Heart left ventricle (tissue), 16 donors: ENCODE data around the gene NDST1. TPM values are rescaled to one million over a fixed set of nuclear protein-coding genes. Genes with fewer than 3 reads are reported as not detected.
A peak's percentile ranks its signal among the peaks of the same experiment; 100 is the strongest.

ENCODE experiments used
- ATAC-seq, 4 donors: fragments of 200-7000 bp; cut with Tn5 transposase; one replicate each; pipeline ENCODE4 v1.9.1; 2020 to 2022; ENCODE audit warnings: moderate library complexity in 4 of 4, mild to moderate bottlenecking in 3 of 4, moderate number of reproducible peaks in 1 of 4
- DNase-seq, 5 donors: peaks; one replicate each; pipeline ENCODE4 v3.0.0-alpha.2; 2020
- H3K27ac ChIP-seq, 12 donors: fragments of 200-600 bp; sonication (generic) in 4 of 12; one replicate each; pipeline versions ENCODE4 v1.5.0 to v1.8.0; 2016 to 2022; ENCODE audit warnings: mild to moderate bottlenecking in 2 of 12
- H3K27me3 ChIP-seq, 9 donors: fragments of 200-600 bp; sonication (generic) in 2 of 9; one replicate each; pipeline versions ENCODE4 v1.5.1 to v1.8.0; 2016 to 2022; ENCODE audit warnings: mild to moderate bottlenecking in 3 of 9
- H3K36me3 ChIP-seq, 9 donors: fragments of 200-600 bp; sonication (generic) in 2 of 9; one replicate each; pipeline versions ENCODE4 v1.5.0 to v1.8.0; 2018 to 2022; ENCODE audit warnings: mild to moderate bottlenecking in 2 of 9
- H3K4me1 ChIP-seq, 12 donors: fragments of 200-600 bp; sonication (generic) in 4 of 12; one replicate each; pipeline versions ENCODE4 v1.5.0 to v1.8.0; 2016 to 2022; ENCODE audit warnings: mild to moderate bottlenecking in 3 of 12
- H3K4me3 ChIP-seq, 12 donors: fragments of 200-600 bp; sonication (generic) in 4 of 12; one replicate each; pipeline versions ENCODE4 v1.5.0 to v1.8.0; 2017 to 2022; ENCODE audit warnings: mild to moderate bottlenecking in 9 of 12, moderate library complexity in 4 of 12
- H3K9me3 ChIP-seq, 12 donors: fragments of 200-600 bp; sonication (generic) in 4 of 12; one replicate each; pipeline versions ENCODE4 v1.5.0 to v1.8.0; 2016 to 2022; ENCODE audit warnings: mild to moderate bottlenecking in 1 of 12
- CTCF ChIP-seq, 12 donors: fragments of 200-600 bp; sonication (generic) in 4 of 12; IDR thresholded peaks; one replicate each; pipeline versions ENCODE4 v1.5.0 to v1.8.0; 2018 to 2022; ENCODE audit warnings: antibody characterized with exemption in 12 of 12, mild to moderate bottlenecking in 5 of 12
- POLR2A ChIP-seq, 2 donors: fragments of 450-650 bp; IDR thresholded peaks; one replicate each; pipeline ENCODE4 v1.6.1; 2017; ENCODE audit warnings: antibody characterized with exemption in 2 of 2, mild to moderate bottlenecking in 2 of 2, moderate library complexity in 2 of 2
- WGBS, 4 donors: extraction: QIAGEN DNeasy Blood & Tissue Kit in 2 of 4; methylation state at CpG; one replicate each; pipeline versions ENCODE4 v1.1.5 to v1.1.7; 2013 to 2018; 5-methylcytosine and 5-hydroxymethylcytosine counted together
- intact Hi-C, 10 donors: fragments of 100-400 bp; cut with DNase I; formaldehyde crosslinking; loops; one replicate each; pipeline versions ENCODE4 v1.11.1 to v1.14.2; 2022
- polyA plus RNA-seq, 2 donors: library from polyadenylated mRNA; stranded (reverse); fragments of 200-250 nt; gene quantifications; one replicate each; pipeline ENCODE4 v1.2.3, GENCODE V29; 2013
- total RNA-seq, 9 donors: library from RNA; depleted of rRNA in 2 of 9; stranded (reverse); fragments of >200 nt in 2 of 9; fragmentation: NEBNext Ultra II Directional in 3 of 9; extraction: Animal tissue kit (Norgen Biotek cat#: 25700) in 3 of 9; gene quantifications; one replicate each; pipeline versions ENCODE4 v1.1.0 to v1.2.4, GENCODE V29; 2016 to 2023
- donor health status: ischemic (EF 13 %, LVEDD 7.1; RV severe dilation, severe dysfunction).
- donor health status: healthy with polysubstance abuse.
- donor health status: DM: no; HTN: yes; CAD: no.
- donor health status: DM: no; HTN: no; CAD: no.
- donor health status: ischemic (EF 25% LVEDD 6.9; RV normal size, moderate dysfunction).
- donor health status: ischemic (EF 25% LVEDD 5.7; RV mildly dilated, moderate dysfunction).
- donor health status: healthy.
- donor health status: DM: yes; HTN: yes; CAD: no.
- donor health status: ischemic (EF 35%, LVEDD 5.7; RV mildly dilated, moderate dysfunction).
- donor health status: nonischemic (EF 11% LVEDD 7.7; RV severe dilation, severe dysfunction).
- donor health status: DM: yes; HTN: yes; CAD: no.
- donor health status: PGD.
- donor health status: ischemic (EF 29% LVEDD 5.4; RV normal size, mild dysfunction).
- donor health status: nonischemic (EF 23%, LVEDD 6.1; RV moderate dilation, normal function).

The NDST1 gene
- total and polyA plus RNA-seq, 11 donors, result 32.1 to 156 (median 68.5) TPM

GRCh38 chr5:150593996-150594395, 86.1 kb downstream of the NDST1 start:
- no peaks in the 10 kb centered on the region for H3K9me3 ChIP-seq
- no peaks in the 10 kb centered on the region for H3K27me3 ChIP-seq
- peak overlapping the region; percentile 25 to 89 (median 64) for H3K27ac ChIP-seq
- peaks cover 10 to 91% (median 74%) of the 10 kb centered on the region in 12 donors for H3K4me1 ChIP-seq
- TF ChIP-seq POLR2A (IDR thresholded peaks at IDR 0.05), result no peak
- TF ChIP-seq CTCF (IDR thresholded peaks at IDR 0.05), result no peak
- 45 to 67% (median 57%) methylated on average over 7 of the region's 7 CpGs for WGBS, 4 donors
- H3K36me3 ChIP-seq, result no peaks in the 10 kb centered on the region
- intact Hi-C loops, result loop anchor here in 4 of 10 donors (2.0 to 5.0 kb wide), 4 partner anchors 33 to 63 kb away; no protein-coding TSS in a partner anchor
- H3K4me3 ChIP-seq, result no peak overlapping the region
- ATAC-seq (peak in 1 of 4 donors; percentile 5), DNase-seq (peak in 1 of 5 donors; percentile 27)

GRCh38 chr5:150595466-150596031, 87.6 kb downstream of the NDST1 start:
- no peaks in the 10 kb centered on the region for H3K9me3 ChIP-seq
- no peak overlapping the region for H3K4me3 ChIP-seq
- no peaks in the 10 kb centered on the region for H3K27me3 ChIP-seq
- no peak for TF ChIP-seq CTCF (IDR thresholded peaks at IDR 0.05)
- TF ChIP-seq POLR2A (IDR thresholded peaks at IDR 0.05), result no peak
- intact Hi-C loops, result loop anchor here in 2 of 10 donors (2.0 to 5.0 kb wide), 2 partner anchors 43 to 57 kb away; no protein-coding TSS in a partner anchor
- no peaks in the 10 kb centered on the region for H3K36me3 ChIP-seq
- 40 to 52% (median 49%) methylated on average over 12 of the region's 12 CpGs for WGBS, 4 donors
- H3K27ac ChIP-seq, result peak overlapping the region; percentile 22 to 90 (median 76)
- peaks cover 20 to 92% (median 73%) of the 10 kb centered on the region in 12 donors for H3K4me1 ChIP-seq
- peak in 3 of 4 donors; percentile 13 to 38 (median 20) for ATAC-seq
- peak in 4 of 5 donors; percentile 66 to 73 (median 68) for DNase-seq

- Histone ChIP-seq H3K4me3 (no peak overlapping the region), H3K27ac (peak overlapping the region; percentile 15 to 90 (median 75)), H3K9me3 (no peaks in the 10 kb centered on the region), H3K36me3 (no peaks in the 10 kb centered on the region), H3K27me3 (no peaks in the 10 kb centered on the region), H3K4me1 (peaks cover 20 to 92% (median 73%) of the 10 kb centered on the region in 12 donors)
- intact Hi-C loops, result loop anchor here in 1 of 10 donors (5.0 kb wide), 1 partner anchor 56 kb away; no protein-coding TSS in a partner anchor
- 64 to 81% (median 73%) methylated on average over 8 to 9 of the region's 9 CpGs for WGBS, 4 donors
- DNase-seq (peak in 1 of 5 donors; percentile 21), ATAC-seq (no peak)
- TF ChIP-seq POLR2A (IDR thresholded peaks at IDR 0.05) (no peak), CTCF (IDR thresholded peaks at IDR 0.05) (no peak)
These were observed 88.4 kb downstream of the NDST1 start for GRCh38 chr5:150596313-150596712.

GRCh38 chr5:150596826-150597225, 88.9 kb downstream of the NDST1 start:
- no peak overlapping the region for H3K4me3 ChIP-seq
- intact Hi-C loops, result loop anchor here in 1 of 10 donors (5.0 kb wide), 1 partner anchor 55 kb away; no protein-coding TSS in a partner anchor
- TF ChIP-seq POLR2A (IDR thresholded peaks at IDR 0.05) (no peak), CTCF (IDR thresholded peaks at IDR 0.05) (no peak)
- peaks cover 20 to 92% (median 73%) of the 10 kb centered on the region in 12 donors for H3K4me1 ChIP-seq
- ATAC-seq, result no peak
- no peaks in the 10 kb centered on the region for H3K27me3 ChIP-seq
- no peaks in the 10 kb centered on the region for H3K36me3 ChIP-seq
- H3K27ac ChIP-seq, result peak overlapping the region in 9 of 12 donors; percentile 58 to 90 (median 79)
- DNase-seq, result no peak
- no peaks in the 10 kb centered on the region for H3K9me3 ChIP-seq
- 85 to 92% (median 89%) methylated on average over 3 of the region's 3 CpGs for WGBS, 4 donors
